ENCODE results near the gene MAGI2. TPM values are rescaled to one million over a fixed set of nuclear protein-coding genes. Genes with fewer than 3 reads are reported as not detected.

The MAGI2 gene
- total RNA-seq, 4 donors from 2014 or later: 7.8 to 44.7 (median 21.1) TPM

- no peak for ATAC-seq
- no peak overlapping the region for H3K27ac ChIP-seq
- H3K36me3 ChIP-seq: no peaks in the 10 kb centered on the region
- WGBS, 2 donors (ENCODE audit: low coverage in 1 of 2): 21 to 82% methylated on average over 1 of the region's 1 CpG
- H3K4me1 ChIP-seq: no peaks in the 10 kb centered on the region
- TF ChIP-seq POLR2A (IDR thresholded peaks at IDR 0.05): no peak
- no peak for TF ChIP-seq EP300 (IDR thresholded peaks at IDR 0.05)
- TF ChIP-seq CTCF (IDR thresholded peaks at IDR 0.05): no peak
- no peak for TF ChIP-seq POLR2AphosphoS5 (IDR thresholded peaks at IDR 0.05)
- H3K4me3 ChIP-seq: no peak overlapping the region
- no peaks in the 10 kb centered on the region for H3K27me3 ChIP-seq
- no peaks in the 10 kb centered on the region for H3K9me3 ChIP-seq
These were observed 335.3 kb downstream of the MAGI2 start for GRCh38 chr7:79118143-79118542.

- Histone ChIP-seq H3K27me3 (no peaks in the 10 kb centered on the region), H3K4me1 (no peaks in the 10 kb centered on the region), H3K9me3 (no peaks in the 10 kb centered on the region), H3K36me3 (no peaks in the 10 kb centered on the region), H3K4me3 (no peak overlapping the region), H3K27ac (no peak overlapping the region)
- 29 to 37% methylated on average over 1 of the region's 1 CpG for WGBS, 2 donors (ENCODE audit: low coverage in 1 of 2)
- no peak for ATAC-seq
- TF ChIP-seq EP300 (IDR thresholded peaks at IDR 0.05) (no peak), POLR2AphosphoS5 (IDR thresholded peaks at IDR 0.05) (no peak), POLR2A (IDR thresholded peaks at IDR 0.05) (no peak), CTCF (IDR thresholded peaks at IDR 0.05) (no peak)
These were observed 357.1 kb downstream of the MAGI2 start for GRCh38 chr7:79096361-79096805.

GRCh38 chr7:79093421-79093820 lies 360.0 kb downstream of the MAGI2 start:
- TF ChIP-seq POLR2A (IDR thresholded peaks at IDR 0.05) (no peak), POLR2AphosphoS5 (IDR thresholded peaks at IDR 0.05) (no peak), CTCF (IDR thresholded peaks at IDR 0.05) (no peak), EP300 (IDR thresholded peaks at IDR 0.05) (no peak)
- ATAC-seq: no peak
- H3K36me3 ChIP-seq: no peaks in the 10 kb centered on the region
- no peak overlapping the region for H3K4me3 ChIP-seq
- H3K4me1 ChIP-seq: no peaks in the 10 kb centered on the region
- no peak overlapping the region for H3K27ac ChIP-seq
- no peaks in the 10 kb centered on the region for H3K27me3 ChIP-seq
- H3K9me3 ChIP-seq: peaks cover 0 to 12% (median 0%) of the 10 kb centered on the region in 3 donors

- H3K4me1 ChIP-seq: no peaks in the 10 kb centered on the region
- H3K4me3 ChIP-seq: no peak overlapping the region
- H3K36me3 ChIP-seq: no peaks in the 10 kb centered on the region
- peaks cover 0 to 21% (median 0%) of the 10 kb centered on the region in 3 donors for H3K9me3 ChIP-seq
- H3K27me3 ChIP-seq: no peaks in the 10 kb centered on the region
- 57 to 78% methylated on average over 1 to 2 of the region's 2 CpGs for WGBS, 2 donors (ENCODE audit: low coverage in 1 of 2)
- TF ChIP-seq POLR2A (IDR thresholded peaks at IDR 0.05): no peak
- no peak for TF ChIP-seq POLR2AphosphoS5 (IDR thresholded peaks at IDR 0.05)
- TF ChIP-seq CTCF (IDR thresholded peaks at IDR 0.05): no peak
- TF ChIP-seq EP300 (IDR thresholded peaks at IDR 0.05): no peak
- ATAC-seq: no peak
- no peak overlapping the region for H3K27ac ChIP-seq
These were observed 361.8 kb downstream of the MAGI2 start for GRCh38 chr7:79091661-79092060.

GRCh38 chr7:79091011-79091410 lies 362.5 kb downstream of the MAGI2 start:
- H3K4me3 ChIP-seq: no peak overlapping the region
- 78 to 86% methylated on average over 4 of the region's 4 CpGs for WGBS, 2 donors (ENCODE audit: low coverage in 1 of 2)

More at GRCh38 chr7:79091011-79091410, 362.5 kb downstream of the MAGI2 start:
- no peak overlapping the region for H3K27ac ChIP-seq
- no peak for TF ChIP-seq POLR2A (IDR thresholded peaks at IDR 0.05)
- no peak for TF ChIP-seq POLR2AphosphoS5 (IDR thresholded peaks at IDR 0.05)
- TF ChIP-seq EP300 (IDR thresholded peaks at IDR 0.05): no peak
- no peak for TF ChIP-seq CTCF (IDR thresholded peaks at IDR 0.05)
- H3K4me1 ChIP-seq: no peaks in the 10 kb centered on the region
- H3K9me3 ChIP-seq: peaks cover 0 to 21% (median 0%) of the 10 kb centered on the region in 3 donors
- no peaks in the 10 kb centered on the region for H3K36me3 ChIP-seq
- ATAC-seq: no peak
- H3K27me3 ChIP-seq: no peaks in the 10 kb centered on the region
